ENCODE results near the gene PRCC.
"Not testable (repeated sequence)": the region's sequence is repeated elsewhere in the genome, so short reads cannot be mapped to it uniquely, and the experiment has no call there.

Gene PRCC

DNA sequence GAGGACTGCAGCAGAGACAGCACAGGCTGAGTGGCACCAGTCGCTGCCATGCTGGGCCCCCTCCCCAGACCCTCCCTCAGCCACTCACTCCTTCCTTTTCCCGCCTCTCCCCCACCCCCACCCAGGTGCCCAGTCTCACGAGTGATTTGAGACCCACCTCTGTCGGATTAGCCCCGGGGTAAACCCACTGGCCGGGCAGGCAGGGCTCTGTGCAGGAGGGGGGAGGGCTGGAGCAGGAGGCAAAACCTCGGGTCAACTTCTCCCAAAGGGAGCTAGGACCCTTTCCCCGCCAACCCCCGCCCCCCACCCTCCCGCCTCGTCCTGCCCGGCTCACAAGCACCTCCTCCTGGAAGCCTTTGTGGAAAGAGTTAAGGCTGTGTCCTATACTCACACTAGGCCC is 23.0 kb upstream of the PRCC start:
- DNase-seq (ENCODE audit: low read depth in 2 of 2) = no peak

DNA sequence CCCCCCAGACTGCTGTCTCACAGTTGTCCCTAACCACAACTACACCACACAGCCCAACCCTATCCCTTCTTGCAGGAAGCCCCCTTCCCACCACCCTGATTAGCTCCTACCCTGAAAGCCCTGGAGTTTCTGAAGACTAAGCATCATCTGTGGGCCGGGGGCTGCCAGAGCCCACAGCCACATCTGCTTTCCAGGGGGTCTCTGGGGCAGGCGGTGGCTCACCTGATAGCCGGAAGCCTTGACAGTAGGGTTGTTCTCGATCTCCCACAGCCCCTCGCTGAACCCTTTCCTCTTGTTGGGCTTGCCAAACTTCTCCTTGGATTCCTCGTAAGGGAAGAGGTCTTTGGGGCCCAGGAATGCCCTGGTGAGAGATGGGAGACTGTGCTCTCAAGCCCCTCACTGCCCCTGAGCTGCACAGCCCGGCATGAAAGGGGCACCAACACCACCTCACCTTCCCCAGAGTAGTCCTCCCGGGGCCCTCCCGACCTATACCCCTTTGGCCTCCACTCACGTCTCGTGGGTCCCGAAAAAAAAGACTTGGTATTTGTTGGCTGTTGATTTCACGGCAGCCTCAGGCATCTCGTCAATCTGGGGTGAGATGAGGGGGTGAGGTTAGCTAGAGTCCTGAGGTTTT is 22.4 kb upstream of the PRCC start:
- DNase-seq (ENCODE audit: low read depth in 2 of 2) = no peak

GRCh38 chr1:156745881-156746280 is 21.5 kb upstream of the PRCC start:
- DNase-seq (ENCODE audit: low read depth in 2 of 2) = no peak

GRCh38 chr1:156746406-156746727 is 21.0 kb upstream of the PRCC start:
- DNase-seq (ENCODE audit: low read depth in 2 of 2) = no peak

GRCh38 chr1:156746728-156747631 is 20.4 kb upstream of the PRCC start:
- peak in 1 of 2 experiments; percentile 55 for DNase-seq (ENCODE audit: low read depth in 2 of 2)

DNA sequence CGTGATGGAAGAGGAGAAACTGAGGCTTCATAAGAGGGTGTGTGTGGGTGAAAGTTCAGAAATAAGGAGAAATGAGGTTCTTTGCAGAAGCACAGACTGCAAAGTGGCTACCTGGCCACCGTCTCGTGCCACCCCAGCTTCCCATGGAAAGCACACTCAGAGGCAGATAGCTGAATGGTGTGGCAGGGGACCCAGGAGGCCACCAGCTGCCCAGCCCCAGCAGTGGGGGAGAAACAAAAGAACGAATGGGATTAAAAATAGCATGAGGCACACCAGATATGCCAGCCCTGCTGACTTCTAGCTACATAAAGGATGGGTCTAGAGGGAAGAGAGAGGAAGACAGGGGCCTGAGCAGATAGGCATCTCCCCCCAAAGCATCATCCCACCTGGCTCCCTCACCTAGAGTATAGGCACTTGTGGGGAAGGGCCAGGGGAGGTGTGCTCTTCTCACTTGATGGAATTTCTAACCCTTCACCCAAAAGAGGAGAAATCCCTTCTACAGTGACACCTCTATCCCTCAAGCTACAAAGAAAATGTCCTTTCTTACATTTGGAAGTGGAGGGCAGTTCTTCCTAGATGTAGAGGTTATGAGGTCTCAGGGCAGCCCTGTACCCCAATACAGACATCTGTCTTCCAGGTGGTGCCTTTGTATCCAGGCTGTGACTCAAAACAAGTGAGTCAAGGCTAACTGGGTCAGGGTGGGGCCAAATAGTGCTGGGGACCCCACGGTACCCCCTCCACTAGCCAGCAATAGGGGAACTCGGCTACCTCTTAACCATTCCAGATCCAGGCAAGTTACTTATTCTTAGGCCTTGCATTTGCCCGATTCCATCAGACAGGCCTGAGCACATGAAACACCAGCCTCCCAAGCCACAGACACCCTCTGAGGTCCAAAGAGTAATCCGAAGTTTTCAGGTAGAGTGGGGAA is 19.3 kb upstream of the PRCC start:
- DNase-seq (ENCODE audit: low read depth in 2 of 2) = no peak

DNA sequence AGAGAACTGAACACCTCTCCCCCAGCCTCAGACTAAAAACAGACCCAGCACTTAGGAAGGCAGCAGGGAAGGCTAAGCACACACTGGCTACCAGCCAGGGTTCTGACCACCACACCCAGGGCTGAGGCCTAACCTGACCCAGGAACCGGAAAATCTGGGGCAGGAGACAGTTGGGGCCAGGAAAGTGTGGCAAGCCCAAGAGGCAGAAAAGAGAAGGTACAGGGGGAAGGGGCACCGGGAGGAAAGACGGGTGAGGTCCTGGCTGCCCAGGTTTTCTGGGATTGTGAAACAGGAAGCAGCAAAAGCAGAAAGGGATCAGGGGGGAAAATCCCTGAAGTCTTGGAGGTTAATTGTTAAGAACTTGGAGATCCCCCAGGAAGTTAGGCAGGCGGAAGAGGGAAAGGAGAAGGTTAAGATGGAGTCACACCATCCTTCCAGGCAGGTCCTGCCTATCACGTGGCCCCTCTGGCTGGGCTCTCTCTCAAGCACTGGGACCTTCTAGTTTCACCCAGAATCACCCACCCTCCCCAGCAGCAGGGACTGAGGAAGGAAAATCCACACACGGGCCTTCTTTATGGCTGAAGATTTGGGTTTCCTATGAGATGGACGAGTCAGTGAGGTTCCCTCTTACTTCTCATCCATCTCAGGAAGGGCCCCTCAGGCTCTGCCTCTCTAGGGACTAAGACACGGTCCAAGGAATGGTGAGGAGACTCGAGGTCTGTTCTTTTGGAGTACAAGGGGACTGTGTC is 18.5 kb upstream of the PRCC start:
- DNase-seq (ENCODE audit: low read depth in 2 of 2) = no peak

DNA sequence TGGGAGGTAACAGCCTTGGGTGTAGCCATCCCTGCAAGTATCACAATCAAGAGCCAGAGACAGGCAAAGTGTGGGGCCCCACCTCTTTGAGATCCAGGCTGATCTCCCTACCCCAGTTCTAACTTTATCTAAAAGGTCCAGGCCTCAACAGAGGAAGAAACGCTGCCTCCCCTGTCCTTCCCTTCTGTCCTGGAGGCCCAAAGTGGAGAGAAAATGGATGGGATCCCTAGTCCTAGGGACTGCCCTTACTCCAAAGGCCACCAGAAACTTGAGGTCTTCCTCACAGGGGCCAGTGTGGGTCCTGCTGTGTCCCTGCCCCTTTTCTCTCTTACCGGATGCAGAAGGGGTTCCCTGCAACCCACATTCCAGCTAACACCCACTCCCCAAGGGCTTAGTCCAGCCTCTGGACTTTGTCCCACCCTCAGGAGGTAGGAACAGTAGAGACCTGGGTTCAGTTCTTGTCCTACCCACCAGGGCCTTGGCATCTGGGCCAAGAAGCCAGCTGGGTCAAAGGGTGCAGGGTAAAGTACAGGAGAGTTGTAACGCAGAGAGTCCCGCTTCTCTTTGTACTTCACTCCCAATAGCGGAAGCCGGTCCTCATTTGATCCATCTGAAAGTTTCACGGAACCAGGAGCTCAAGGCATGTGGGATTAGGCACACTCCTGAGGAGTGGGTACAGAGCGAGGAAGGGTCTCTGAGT is 17.8 kb upstream of the PRCC start:
- DNase-seq (ENCODE audit: low read depth in 2 of 2) = no peak

GRCh38 chr1:156750191-156750672 is 17.1 kb upstream of the PRCC start:
- DNase-seq (ENCODE audit: low read depth in 2 of 2) = no peak

- DNase-seq (ENCODE audit: low read depth in 2 of 2) = no peak
Measured at GRCh38 chr1:156750711-156751450, 16.5 kb upstream of the PRCC start.

DNA sequence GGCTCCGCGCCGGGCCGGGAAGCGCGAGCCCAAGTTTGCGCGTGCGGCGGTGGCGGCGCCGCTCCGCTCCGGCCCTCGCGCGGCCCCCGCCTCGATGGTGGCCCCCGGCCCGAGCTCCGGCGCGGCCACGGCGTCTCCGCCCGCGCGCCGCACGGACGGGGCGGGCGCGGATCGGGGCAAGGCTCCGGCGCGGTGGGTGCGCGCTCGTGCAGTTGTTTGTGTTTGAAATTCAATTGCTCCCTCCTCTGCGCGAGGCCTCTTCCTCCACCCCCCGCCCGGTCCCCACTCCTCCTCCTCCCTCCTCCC is 15.9 kb upstream of the PRCC start, which contains the start of gene HDGF:
Gene HDGF (minus strand): TSS at position 225 of the 306 bp plus-strand sequence. CDS start 246 bp downstream, outside the sequence.
- no peak for DNase-seq (ENCODE audit: low read depth in 2 of 2)

DNA sequence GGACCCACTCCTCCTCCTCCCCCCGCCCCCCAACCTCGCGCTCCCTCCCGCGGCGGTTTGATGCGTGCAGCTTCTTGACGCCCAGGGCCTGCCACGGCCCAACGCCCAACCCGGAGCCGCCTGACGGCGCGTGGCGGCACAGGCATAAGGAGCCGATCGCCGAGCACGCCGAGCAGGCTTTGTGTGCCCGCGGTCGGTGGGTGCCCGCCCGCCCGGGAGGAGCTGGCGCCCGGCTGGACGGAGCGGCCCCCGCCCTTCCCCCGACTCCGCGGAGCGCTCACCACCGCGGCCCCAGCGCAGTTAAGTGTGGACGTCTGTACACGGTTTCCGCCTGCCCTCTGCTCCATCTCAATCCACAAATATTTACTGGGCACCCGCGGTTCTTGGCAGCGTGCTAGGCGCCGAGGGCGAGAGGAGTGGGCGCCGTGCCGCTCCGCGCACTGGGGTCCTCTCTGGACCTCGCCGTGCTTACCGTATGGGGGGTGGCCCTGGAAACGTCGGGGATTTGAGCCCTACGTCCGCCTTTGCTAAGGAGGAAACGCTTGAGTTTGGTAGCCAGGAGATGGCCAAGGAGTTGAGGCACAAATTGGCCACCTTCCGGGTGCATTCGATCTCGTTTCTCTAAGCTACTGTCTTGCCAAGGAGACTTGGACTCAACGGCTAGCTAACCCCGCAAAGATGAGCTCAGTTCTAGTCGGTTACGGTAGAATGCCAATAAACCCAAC is 15.4 kb upstream of the PRCC start:
- peak; percentile 96 to 98 for DNase-seq (ENCODE audit: low read depth in 2 of 2)

GRCh38 chr1:156752843-156753482 is 14.4 kb upstream of the PRCC start:
- no peak for DNase-seq (ENCODE audit: low read depth in 2 of 2)

DNA sequence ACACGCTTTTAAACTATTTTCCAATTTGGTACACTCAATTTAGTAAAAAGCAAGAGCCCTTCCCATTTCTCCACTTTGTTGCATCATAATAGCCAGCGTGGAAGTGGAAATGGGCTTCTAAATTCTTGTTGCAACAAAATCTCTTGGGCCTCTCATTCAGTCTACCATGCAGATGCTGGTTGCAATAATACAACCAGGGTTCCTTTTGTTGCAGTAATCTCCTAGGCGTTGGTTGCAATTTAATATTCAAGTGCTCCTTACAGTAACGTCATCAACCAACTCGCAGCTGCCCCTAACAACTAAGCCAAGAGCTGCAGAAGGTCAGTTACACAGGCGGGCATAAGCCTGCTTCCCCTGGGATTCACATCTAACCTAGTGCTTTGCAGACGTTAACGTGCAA is 13.1 kb upstream of the PRCC start:
- DNase-seq (ENCODE audit: low read depth in 2 of 2) = no peak

GRCh38 chr1:156755527-156755950 is 11.8 kb upstream of the PRCC start:
- no peak for DNase-seq (ENCODE audit: low read depth in 2 of 2)

GRCh38 chr1:156756355-156756754 is 11.0 kb upstream of the PRCC start:
- no peak for DNase-seq (ENCODE audit: low read depth in 2 of 2)

DNA sequence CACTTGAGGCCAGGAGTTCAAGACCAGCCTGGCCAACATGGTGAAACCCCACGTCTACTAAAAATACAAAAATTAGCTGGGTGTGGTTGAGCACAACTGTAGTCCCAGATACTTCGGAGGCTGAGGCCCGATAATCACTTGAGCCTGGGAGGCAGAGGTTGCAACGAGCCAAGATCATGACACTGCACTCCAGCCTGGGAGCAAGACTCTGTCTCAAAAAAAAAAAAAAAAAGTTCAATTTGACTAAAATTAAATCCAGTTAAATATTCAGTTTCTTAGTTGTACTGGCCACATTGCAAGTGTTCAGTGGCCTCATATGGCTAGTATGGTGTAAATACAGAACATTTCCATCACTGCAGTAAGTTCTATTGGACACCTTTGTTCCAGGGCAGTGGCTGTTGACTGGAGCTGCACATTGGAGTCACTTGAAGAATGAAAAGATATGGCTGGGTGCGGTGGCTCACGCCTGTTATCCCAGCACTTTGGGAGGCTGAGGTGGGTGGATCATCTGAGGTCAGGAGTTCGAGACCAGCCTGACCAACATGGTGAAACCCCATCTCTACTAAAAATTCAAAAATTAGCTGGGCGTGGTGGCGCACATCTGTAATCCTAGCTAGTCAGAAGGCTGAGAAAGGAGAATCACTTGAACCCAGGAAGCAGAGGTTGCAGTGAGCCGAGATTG is 9.6 kb upstream of the PRCC start:
- not testable (repeated sequence) for DNase-seq (ENCODE audit: low read depth in 2 of 2)

DNA sequence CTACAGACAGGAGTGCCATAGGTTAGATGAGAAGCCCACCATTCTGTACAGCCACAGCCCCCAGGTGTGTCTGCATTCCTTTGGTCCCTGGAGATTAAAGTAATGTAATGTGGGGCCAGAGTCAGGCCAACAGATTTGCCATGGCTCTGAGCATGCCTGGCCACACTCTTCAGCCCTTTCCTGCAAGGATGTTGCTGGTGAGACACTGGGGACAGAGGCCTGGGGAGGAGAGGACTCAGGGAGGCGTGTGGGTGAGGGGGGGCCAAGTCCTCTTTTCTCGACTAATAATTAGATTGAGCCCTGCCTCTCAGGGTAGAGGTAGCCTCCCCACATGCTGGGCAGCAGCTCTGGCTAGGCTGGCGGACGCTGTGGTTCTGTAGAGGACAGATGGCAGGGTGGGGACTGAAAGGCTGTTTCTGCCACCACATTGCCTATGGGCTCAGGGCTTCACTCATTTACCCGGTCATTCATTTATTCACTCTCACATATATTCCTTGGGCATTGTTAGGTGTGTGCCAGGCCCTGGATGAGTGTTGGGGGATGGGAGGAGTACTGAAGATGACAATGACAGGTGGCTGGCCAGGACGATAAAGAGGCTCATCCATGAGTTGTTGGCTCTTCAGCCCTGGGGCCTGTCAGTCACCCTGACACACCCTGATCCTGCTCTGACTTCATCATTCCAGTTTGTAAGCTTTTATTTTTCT is 7.1 kb upstream of the PRCC start:
- no peak for DNase-seq (ENCODE audit: low read depth in 2 of 2)

All from stimulated activated CD4-positive, alpha-beta T cell treated with anti-CD3 and anti-CD28 coated beads, Interleukin-12 subunit alpha, Interleukin-12 subunit beta, amount 100 ng/mL, for 24 hours (primary cell).